Activated naive CD4-positive, alpha-beta T cell treated with anti-CD3 and anti-CD28 coated beads for 36 hours (primary cell): ENCODE data around the gene MICAL3. TPM values are rescaled to one million over a fixed set of nuclear protein-coding genes. Genes with fewer than 3 reads are reported as not detected.
"Not testable (repeated sequence)": the region's sequence is repeated elsewhere in the genome, so short reads cannot be mapped to it uniquely, and the experiment has no call there.

ENCODE experiments used
- CTCF ChIA-PET: fragments of 350-600 bp; sonication (Branson Sonifier 250); formaldehyde crosslinking; loops from one replicate; lab custom pipeline; 2021; ENCODE audit warnings: antibody characterized with exemption; lab: Charles Lee
- DNase-seq: peaks from one replicate; pipeline ENCODE4 v3.0.0-alpha.2; 2020
- H3K27ac Mint-ChIP-seq: one replicate; pipeline ENCODE4 v1.8.0; 2021; ENCODE audit warnings: mild to moderate bottlenecking, mixed read lengths
- H3K27me3 Mint-ChIP-seq: one replicate; pipeline ENCODE4 v1.8.0; 2021; ENCODE audit warnings: low read depth, mixed read lengths
- H3K36me3 Mint-ChIP-seq: one replicate; pipeline ENCODE4 v1.8.0; 2021; ENCODE audit warnings: low read depth, mixed read lengths
- H3K4me1 Mint-ChIP-seq: one replicate; pipeline ENCODE4 v1.8.0; 2021; ENCODE audit warnings: low read depth, mixed read lengths
- H3K4me3 Mint-ChIP-seq: one replicate; pipeline ENCODE4 v1.8.0; 2021; ENCODE audit warnings: mild to moderate bottlenecking, moderate library complexity, mixed read lengths
- H3K9me3 Mint-ChIP-seq: one replicate; pipeline ENCODE4 v1.8.0; 2021; ENCODE audit warnings: mixed read lengths
- intact Hi-C: fragments of 100-400 bp; cut with micrococcal nuclease; formaldehyde crosslinking; loops from one replicate; pipeline ENCODE4 v1.15.1; 2023
- total RNA-seq, 2 experiments: library from RNA; stranded (reverse); gene quantifications; one replicate each; pipeline ENCODE4 v1.2.3, GENCODE V29; 2021

The MICAL3 gene, protein sequence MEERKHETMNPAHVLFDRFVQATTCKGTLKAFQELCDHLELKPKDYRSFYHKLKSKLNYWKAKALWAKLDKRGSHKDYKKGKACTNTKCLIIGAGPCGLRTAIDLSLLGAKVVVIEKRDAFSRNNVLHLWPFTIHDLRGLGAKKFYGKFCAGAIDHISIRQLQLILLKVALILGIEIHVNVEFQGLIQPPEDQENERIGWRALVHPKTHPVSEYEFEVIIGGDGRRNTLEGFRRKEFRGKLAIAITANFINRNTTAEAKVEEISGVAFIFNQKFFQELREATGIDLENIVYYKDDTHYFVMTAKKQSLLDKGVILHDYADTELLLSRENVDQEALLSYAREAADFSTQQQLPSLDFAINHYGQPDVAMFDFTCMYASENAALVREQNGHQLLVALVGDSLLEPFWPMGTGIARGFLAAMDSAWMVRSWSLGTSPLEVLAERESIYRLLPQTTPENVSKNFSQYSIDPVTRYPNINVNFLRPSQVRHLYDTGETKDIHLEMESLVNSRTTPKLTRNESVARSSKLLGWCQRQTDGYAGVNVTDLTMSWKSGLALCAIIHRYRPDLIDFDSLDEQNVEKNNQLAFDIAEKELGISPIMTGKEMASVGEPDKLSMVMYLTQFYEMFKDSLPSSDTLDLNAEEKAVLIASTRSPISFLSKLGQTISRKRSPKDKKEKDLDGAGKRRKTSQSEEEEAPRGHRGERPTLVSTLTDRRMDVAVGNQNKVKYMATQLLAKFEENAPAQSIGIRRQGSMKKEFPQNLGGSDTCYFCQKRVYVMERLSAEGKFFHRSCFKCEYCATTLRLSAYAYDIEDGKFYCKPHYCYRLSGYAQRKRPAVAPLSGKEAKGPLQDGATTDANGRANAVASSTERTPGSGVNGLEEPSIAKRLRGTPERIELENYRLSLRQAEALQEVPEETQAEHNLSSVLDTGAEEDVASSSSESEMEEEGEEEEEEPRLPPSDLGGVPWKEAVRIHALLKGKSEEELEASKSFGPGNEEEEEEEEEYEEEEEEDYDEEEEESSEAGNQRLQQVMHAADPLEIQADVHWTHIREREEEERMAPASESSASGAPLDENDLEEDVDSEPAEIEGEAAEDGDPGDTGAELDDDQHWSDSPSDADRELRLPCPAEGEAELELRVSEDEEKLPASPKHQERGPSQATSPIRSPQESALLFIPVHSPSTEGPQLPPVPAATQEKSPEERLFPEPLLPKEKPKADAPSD (N-terminal part only)
- total RNA-seq: 10 to 100 TPM; 21.0 to 25.8 TPM

GRCh38 chr22:18024276-18024939 lies at the start of gene MICAL3:
TSS of gene MICAL3 (minus strand) at chr22:18024561. CDS start at chr22:17906812, 117,749 bp downstream.
- Mint-ChIP-seq H3K4me3 (peak within 1 kb of the TSS; percentile 84), H3K36me3 (no peaks in the 10 kb centered on the region), H3K27me3 (peaks cover 27% of the 10 kb centered on the region), H3K27ac (no peak within 1 kb of the TSS), H3K9me3 (no peaks in the 10 kb centered on the region), H3K4me1 (peaks cover 10% of the 10 kb centered on the region)
- intact Hi-C loops: loop anchor here (5.0 to 10.0 kb wide), 2 partner anchors 53 to 130 kb away; partner anchors contain the start of gene PEX26
- DNase-seq: peak; percentile 63
- CTCF ChIA-PET: interaction anchor here (0.6 to 2.4 kb wide), 9 partner anchors 9 to 196 kb away, joined by 3 to 10 read pairs (median 4); no protein-coding TSS in a partner anchor

GRCh38 chr22:18073927-18074326 lies 49.6 kb upstream of the MICAL3 start:
- H3K4me1 Mint-ChIP-seq: peaks cover 19% of the 10 kb centered on the region
- H3K9me3 Mint-ChIP-seq, intact Hi-C loops, H3K36me3 Mint-ChIP-seq, DNase-seq, H3K27me3 Mint-ChIP-seq, H3K27ac Mint-ChIP-seq, H3K4me3 Mint-ChIP-seq: not testable (repeated sequence)
- CTCF ChIA-PET: interaction anchor here (0.6 to 1.8 kb wide), 4 partner anchors 31 to 1481 kb away, joined by 3 to 11 read pairs (median 4); no protein-coding TSS in a partner anchor

DNA sequence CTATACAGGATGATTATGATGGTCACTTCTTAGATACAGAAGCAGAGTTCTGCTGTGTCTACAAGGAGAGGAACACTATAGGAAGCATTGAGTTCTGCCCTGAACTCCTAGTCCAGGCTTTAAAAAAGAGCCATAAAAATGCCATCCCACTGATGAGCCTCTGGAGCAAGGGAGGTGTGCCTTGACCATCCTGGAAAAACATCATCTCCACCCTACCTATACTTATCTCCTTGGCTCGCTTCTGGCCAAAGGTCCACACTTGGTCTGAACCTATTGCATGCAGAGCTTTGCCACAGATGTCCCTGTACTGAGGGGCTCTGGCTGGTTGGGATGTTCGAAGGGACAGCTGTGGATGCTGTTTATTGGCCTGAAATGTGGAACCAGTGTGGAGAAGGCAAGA lies 49.1 kb upstream of the MICAL3 start:
- Mint-ChIP-seq H3K27ac (no peak overlapping the region), H3K4me3 (no peak overlapping the region), H3K9me3 (no peaks in the 10 kb centered on the region), H3K27me3 (no peaks in the 10 kb centered on the region), H3K4me1 (peaks cover 16% of the 10 kb centered on the region), H3K36me3 (peaks cover 3% of the 10 kb centered on the region)
- DNase-seq: no peak
- intact Hi-C loops: no loop called here
- CTCF ChIA-PET: interaction anchor here (0.6 to 1.8 kb wide), 3 partner anchors 21 to 546 kb away, joined by 3 to 11 read pairs (median 5); no protein-coding TSS in a partner anchor

DNA sequence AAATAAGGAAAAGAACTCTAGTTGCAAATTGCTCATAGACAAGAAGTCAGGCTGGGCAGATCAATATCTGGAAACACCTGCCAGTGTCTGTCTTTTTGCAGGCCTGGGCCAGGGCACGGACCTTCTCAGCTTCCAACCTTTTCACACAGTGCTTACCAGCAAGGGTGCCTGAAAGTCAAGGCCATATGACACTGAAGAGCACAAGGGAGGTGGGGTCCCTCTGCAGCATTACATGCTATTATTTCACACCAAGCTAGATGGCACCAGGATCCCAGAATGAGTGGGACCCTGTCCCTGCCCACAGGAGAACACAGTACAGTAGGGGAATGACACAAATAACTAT lies 47.6 kb upstream of the MICAL3 start:
- Mint-ChIP-seq H3K27ac (no peak overlapping the region), H3K9me3 (no peaks in the 10 kb centered on the region), H3K4me1 (peaks cover 11% of the 10 kb centered on the region), H3K4me3 (no peak overlapping the region), H3K36me3 (no peaks in the 10 kb centered on the region), H3K27me3 (no peaks in the 10 kb centered on the region)
- CTCF ChIA-PET: interaction anchor here (0.7 to 1.0 kb wide), 2 partner anchors 34 to 329 kb away, joined by 3 to 4 read pairs; no protein-coding TSS in a partner anchor
- intact Hi-C loops: no loop called here
- DNase-seq: no peak

GRCh38 chr22:18071307-18071967 lies 47.1 kb upstream of the MICAL3 start:
- H3K27ac Mint-ChIP-seq, H3K4me3 Mint-ChIP-seq, H3K4me1 Mint-ChIP-seq, H3K36me3 Mint-ChIP-seq, DNase-seq, H3K9me3 Mint-ChIP-seq, intact Hi-C loops, H3K27me3 Mint-ChIP-seq: not testable (repeated sequence)
- CTCF ChIA-PET: interaction anchor here (0.6 to 0.7 kb wide), 2 partner anchors 34 to 307 kb away, joined by 3 to 4 read pairs; no protein-coding TSS in a partner anchor

DNA sequence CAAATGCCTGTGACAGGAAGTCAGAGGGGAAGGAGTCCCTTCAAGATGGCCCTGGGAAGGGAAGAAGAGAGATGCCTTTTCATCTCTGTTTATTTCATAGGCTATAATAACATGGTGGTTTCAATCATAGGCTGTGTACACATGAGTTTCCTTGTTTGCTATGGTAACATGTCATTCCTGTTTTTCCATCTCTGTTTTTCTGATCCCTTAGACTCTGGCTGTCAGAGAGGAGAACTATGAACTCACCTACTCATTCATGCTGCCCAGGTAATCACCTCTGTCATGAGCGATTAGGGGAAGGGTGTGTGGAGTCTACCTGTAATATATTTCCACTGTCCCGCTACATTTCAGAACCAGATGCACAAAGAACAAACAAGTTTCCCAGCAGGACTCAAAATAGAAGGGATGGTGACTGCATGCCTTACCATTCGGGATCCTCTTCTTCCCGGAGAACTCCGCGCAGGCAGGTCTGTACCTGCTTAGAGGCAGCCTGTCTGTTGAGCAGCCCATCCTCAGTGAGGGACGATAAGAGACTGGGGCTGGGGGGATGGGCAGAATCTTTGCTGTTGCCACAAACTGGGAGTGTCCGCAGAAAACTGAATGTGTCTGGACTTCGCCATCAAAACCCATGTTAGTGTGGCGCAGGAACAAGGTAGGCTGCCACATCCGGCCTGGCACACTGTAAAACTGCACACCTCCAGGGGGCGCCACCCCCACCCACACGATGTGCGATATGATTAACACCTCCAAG lies 46.4 kb upstream of the MICAL3 start:
- peaks cover 11% of the 10 kb centered on the region for H3K27me3 Mint-ChIP-seq
- H3K4me1 Mint-ChIP-seq: peaks cover under 1% of the 10 kb centered on the region
- no peak for DNase-seq
- no peaks in the 10 kb centered on the region for H3K9me3 Mint-ChIP-seq
- H3K27ac Mint-ChIP-seq: no peak overlapping the region
- H3K4me3 Mint-ChIP-seq: no peak overlapping the region
- intact Hi-C loops: no loop called here
- CTCF ChIA-PET: interaction anchor here (0.6 to 1.8 kb wide), 4 partner anchors 241 to 306 kb away, joined by 3 to 8 read pairs (median 4); no protein-coding TSS in a partner anchor
- no peaks in the 10 kb centered on the region for H3K36me3 Mint-ChIP-seq

DNA sequence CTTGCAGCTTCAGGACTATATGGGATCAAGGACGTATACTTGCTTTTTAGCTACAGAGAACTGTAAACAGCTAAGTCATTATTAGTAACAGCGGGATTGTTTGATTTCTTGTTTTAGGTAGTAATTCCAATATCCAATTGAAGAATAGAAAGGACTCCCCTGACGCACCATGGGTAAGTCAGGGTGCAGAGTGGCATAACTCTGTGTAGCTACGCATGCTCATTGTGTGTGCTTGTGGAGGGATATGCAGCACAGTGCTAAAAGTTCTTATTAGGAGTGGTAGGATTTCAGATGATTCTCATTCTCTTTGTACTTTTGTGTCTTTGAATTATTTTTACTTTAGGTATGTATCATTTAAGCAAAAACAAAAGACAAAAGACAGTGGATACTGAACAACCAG lies 45.7 kb upstream of the MICAL3 start:
- intact Hi-C loops: no loop called here
- no peaks in the 10 kb centered on the region for H3K9me3 Mint-ChIP-seq
- no peak for DNase-seq
- H3K27ac Mint-ChIP-seq: no peak overlapping the region
- no peaks in the 10 kb centered on the region for H3K4me1 Mint-ChIP-seq
- no peak overlapping the region for H3K4me3 Mint-ChIP-seq
- peaks cover 18% of the 10 kb centered on the region for H3K27me3 Mint-ChIP-seq
- CTCF ChIA-PET: interaction anchor here (0.7 to 1.8 kb wide), 4 partner anchors 238 to 250 kb away, joined by 3 to 8 read pairs (median 3); no protein-coding TSS in a partner anchor
- H3K36me3 Mint-ChIP-seq: no peaks in the 10 kb centered on the region

GRCh38 chr22:18069041-18069440 lies 44.7 kb upstream of the MICAL3 start:
- intact Hi-C loops: no loop called here
- H3K27me3 Mint-ChIP-seq: peaks cover 23% of the 10 kb centered on the region
- H3K9me3 Mint-ChIP-seq: no peaks in the 10 kb centered on the region
- CTCF ChIA-PET: interaction anchor here (0.6 to 1.8 kb wide), 2 partner anchors 180 to 239 kb away, joined by 3 to 8 read pairs; no protein-coding TSS in a partner anchor
- DNase-seq: no peak
- H3K36me3 Mint-ChIP-seq: no peaks in the 10 kb centered on the region
- H3K27ac Mint-ChIP-seq: no peak overlapping the region
- no peak overlapping the region for H3K4me3 Mint-ChIP-seq
- H3K4me1 Mint-ChIP-seq: no peaks in the 10 kb centered on the region

DNA sequence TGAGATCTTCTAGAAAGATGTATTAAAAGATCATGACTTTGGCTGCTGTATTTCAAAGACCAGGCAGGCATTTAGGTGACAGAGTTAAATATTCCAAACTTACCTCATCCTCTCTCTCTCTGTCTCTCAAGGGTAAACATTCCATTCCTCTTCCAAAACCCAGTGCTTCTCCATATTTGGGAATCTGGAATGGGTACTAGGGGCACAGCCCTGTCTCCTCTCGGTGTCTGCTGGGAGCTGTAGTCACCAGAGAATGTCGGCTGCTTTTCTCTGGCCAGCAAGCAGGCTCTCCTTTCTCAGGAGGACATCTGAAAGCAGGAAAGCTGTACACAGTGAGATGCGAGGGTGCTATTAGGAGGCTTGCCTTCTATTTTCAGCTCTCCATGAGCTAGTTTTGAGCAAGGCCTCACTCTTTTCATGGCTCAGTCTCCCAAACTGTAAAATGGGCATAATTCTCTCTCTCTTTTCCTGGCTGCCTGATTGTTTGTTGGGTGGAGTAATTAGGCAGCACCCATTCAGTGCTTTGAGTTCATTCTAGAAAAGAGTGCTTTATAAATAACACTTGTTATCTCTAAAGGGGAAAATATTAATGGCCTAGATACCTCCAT lies 44.1 kb upstream of the MICAL3 start:
- H3K4me1 Mint-ChIP-seq: no peaks in the 10 kb centered on the region
- intact Hi-C loops: no loop called here
- H3K36me3 Mint-ChIP-seq: no peaks in the 10 kb centered on the region
- H3K4me3 Mint-ChIP-seq: no peak overlapping the region
- DNase-seq: no peak
- no peak overlapping the region for H3K27ac Mint-ChIP-seq
- CTCF ChIA-PET: no interaction called here
- no peaks in the 10 kb centered on the region for H3K9me3 Mint-ChIP-seq
- peaks cover 23% of the 10 kb centered on the region for H3K27me3 Mint-ChIP-seq
